ENCODE data around the gene F2RL2. TPM values are rescaled to one million over a fixed set of nuclear protein-coding genes. Genes with fewer than 3 reads are reported as not detected.

Gene F2RL2, protein sequence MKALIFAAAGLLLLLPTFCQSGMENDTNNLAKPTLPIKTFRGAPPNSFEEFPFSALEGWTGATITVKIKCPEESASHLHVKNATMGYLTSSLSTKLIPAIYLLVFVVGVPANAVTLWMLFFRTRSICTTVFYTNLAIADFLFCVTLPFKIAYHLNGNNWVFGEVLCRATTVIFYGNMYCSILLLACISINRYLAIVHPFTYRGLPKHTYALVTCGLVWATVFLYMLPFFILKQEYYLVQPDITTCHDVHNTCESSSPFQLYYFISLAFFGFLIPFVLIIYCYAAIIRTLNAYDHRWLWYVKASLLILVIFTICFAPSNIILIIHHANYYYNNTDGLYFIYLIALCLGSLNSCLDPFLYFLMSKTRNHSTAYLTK
- total RNA-seq, result 1 to 10 TPM in 2 of 4 donors, under 1 TPM in 2; 0.79 to 1.9 (median 1.0) TPM

GRCh38 chr5:76622973-76623596 is at the start of gene F2RL2:
Gene F2RL2 (minus strand): TSS chr5:76623403. CDS start chr5:76623230, 173 bp downstream.
- no peak within 1 kb of the TSS for H3K27ac ChIP-seq
- no peak within 1 kb of the TSS for H3K4me3 ChIP-seq
- H3K36me3 ChIP-seq, result no peaks in the 10 kb centered on the region
- TF ChIP-seq CTCF (IDR thresholded peaks at IDR 0.05), result no peak
- H3K4me1 ChIP-seq, result no peaks in the 10 kb centered on the region
- H3K27me3 ChIP-seq, result no peaks in the 10 kb centered on the region
- WGBS, result 36% methylated on average over 7 of the region's 7 CpGs
- no peaks in the 10 kb centered on the region for H3K9me3 ChIP-seq
- no peak for DNase-seq (ENCODE audit: low spot score in 2 of 2)

- Histone ChIP-seq H3K4me1 (no peaks in the 10 kb centered on the region), H3K36me3 (peaks cover 4% of the 10 kb centered on the region), H3K9me3 (no peaks in the 10 kb centered on the region), H3K27me3 (no peaks in the 10 kb centered on the region), H3K4me3 (no peak overlapping the region), H3K27ac (no peak overlapping the region)
- DNase-seq (ENCODE audit: low spot score in 2 of 2), result no peak
- 77% methylated on average over 2 of the region's 2 CpGs for WGBS
- TF ChIP-seq POLR2AphosphoS5 (IDR thresholded peaks at IDR 0.05) (no peak), EP300 (IDR thresholded peaks at IDR 0.05) (no peak), CTCF (IDR thresholded peaks at IDR 0.05) (no peak), POLR2A (IDR thresholded peaks at IDR 0.05) (no peak)
These were observed 49.0 kb upstream of the F2RL2 start for GRCh38 chr5:76672242-76672641.

DNA sequence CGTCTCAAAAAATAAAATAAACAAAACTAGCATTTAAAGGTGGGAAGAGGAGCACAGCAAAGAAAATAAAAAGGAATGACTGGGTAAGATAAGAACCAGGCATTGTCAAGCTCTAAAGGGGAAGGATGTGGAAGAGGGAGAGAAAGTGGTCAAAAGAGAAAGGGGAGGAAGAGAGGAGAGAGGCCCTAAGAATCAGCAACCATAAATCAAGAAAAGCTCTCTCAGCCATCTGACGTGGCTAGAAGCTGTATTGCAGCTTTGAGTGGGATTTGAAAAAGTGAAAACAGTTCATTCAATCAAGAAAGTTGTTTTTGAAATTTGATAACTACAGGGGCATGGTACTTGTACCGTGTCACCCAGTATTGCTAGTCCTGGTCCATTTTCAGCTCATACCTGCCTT is 47.3 kb upstream of the F2RL2 start:
- DNase-seq (ENCODE audit: low spot score in 2 of 2), result no peak
- Histone ChIP-seq H3K36me3 (peaks cover 4% of the 10 kb centered on the region), H3K4me3 (no peak overlapping the region), H3K9me3 (no peaks in the 10 kb centered on the region), H3K27ac (no peak overlapping the region), H3K4me1 (no peaks in the 10 kb centered on the region), H3K27me3 (no peaks in the 10 kb centered on the region)
- 89% methylated on average over 3 of the region's 3 CpGs for WGBS
- TF ChIP-seq POLR2AphosphoS5 (IDR thresholded peaks at IDR 0.05) (no peak), EP300 (IDR thresholded peaks at IDR 0.05) (no peak), CTCF (IDR thresholded peaks at IDR 0.05) (no peak), POLR2A (IDR thresholded peaks at IDR 0.05) (no peak)

DNA sequence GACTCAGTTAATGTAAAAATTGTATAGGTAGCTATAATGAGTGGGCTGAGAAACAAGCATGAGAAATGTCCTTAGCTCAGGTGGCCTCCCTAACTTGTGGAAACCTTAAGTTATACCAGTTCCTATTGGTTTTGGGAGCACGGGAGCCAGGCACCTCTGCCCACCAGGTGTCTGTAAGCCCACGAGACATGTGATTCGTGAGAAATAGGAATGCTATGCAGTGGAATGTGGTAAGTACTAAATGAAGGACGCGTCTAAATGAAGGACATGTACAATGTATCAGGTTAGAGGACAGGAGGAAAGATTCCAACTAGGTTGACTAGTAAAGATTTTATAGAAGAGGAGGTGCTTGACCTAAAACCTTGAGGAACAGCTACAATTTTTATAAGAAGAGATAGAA is 46.0 kb upstream of the F2RL2 start:
- DNase-seq (ENCODE audit: low spot score in 2 of 2), result no peak
- Histone ChIP-seq H3K27me3 (no peaks in the 10 kb centered on the region), H3K4me1 (no peaks in the 10 kb centered on the region), H3K4me3 (no peak overlapping the region), H3K27ac (no peak overlapping the region), H3K36me3 (no peaks in the 10 kb centered on the region), H3K9me3 (no peaks in the 10 kb centered on the region)
- TF ChIP-seq CTCF (IDR thresholded peaks at IDR 0.05), result no peak
- no peak for TF ChIP-seq POLR2AphosphoS5 (IDR thresholded peaks at IDR 0.05)
- no peak for TF ChIP-seq EP300 (IDR thresholded peaks at IDR 0.05)
- no peak for TF ChIP-seq POLR2A (IDR thresholded peaks at IDR 0.05)
- 93% methylated on average over 5 of the region's 5 CpGs for WGBS

DNA sequence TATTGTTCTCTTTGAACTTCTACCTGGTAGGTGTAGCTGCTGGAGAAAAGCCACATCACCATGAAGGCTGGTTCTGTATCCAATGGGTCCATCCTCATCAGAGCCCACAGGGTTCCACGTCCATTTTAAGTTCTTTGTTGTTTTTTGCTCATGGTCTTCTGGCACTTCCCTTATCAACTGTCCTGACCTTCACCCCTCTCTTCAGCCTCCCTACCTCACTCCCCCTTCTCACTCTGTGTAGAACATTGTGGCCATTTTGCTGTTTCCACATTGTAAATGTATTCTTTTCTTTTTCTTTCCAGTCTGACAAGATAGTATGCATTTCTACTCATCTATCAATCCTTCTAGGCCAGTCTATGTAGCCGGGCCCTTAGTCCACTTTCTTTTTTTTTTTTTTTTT is 44.3 kb upstream of the F2RL2 start:
- 93% methylated on average over 2 of the region's 2 CpGs for WGBS

More for the DNA sequence above, 44.3 kb upstream of the F2RL2 start:
- TF ChIP-seq POLR2AphosphoS5 (IDR thresholded peaks at IDR 0.05) (no peak), POLR2A (IDR thresholded peaks at IDR 0.05) (no peak), EP300 (IDR thresholded peaks at IDR 0.05) (no peak), CTCF (IDR thresholded peaks at IDR 0.05) (no peak)
- no peaks in the 10 kb centered on the region for H3K27me3 ChIP-seq
- no peaks in the 10 kb centered on the region for H3K4me1 ChIP-seq
- H3K4me3 ChIP-seq, result no peak overlapping the region
- no peaks in the 10 kb centered on the region for H3K36me3 ChIP-seq
- no peak overlapping the region for H3K27ac ChIP-seq
- no peak for DNase-seq (ENCODE audit: low spot score in 2 of 2)
- no peaks in the 10 kb centered on the region for H3K9me3 ChIP-seq
